ENCODE results near the gene CPSF2. TPM values are rescaled to one million over a fixed set of nuclear protein-coding genes. Genes with fewer than 3 reads are reported as not detected.
A peak's percentile ranks its signal among the peaks of the same experiment; 100 is the strongest.
"Not testable (repeated sequence)": the region's sequence is repeated elsewhere in the genome, so short reads cannot be mapped to it uniquely, and the experiment has no call there.

CPSF2 gene
- total RNA-seq, 2 donors from 2014 or later, result 39.7 to 40.2 TPM

DNA sequence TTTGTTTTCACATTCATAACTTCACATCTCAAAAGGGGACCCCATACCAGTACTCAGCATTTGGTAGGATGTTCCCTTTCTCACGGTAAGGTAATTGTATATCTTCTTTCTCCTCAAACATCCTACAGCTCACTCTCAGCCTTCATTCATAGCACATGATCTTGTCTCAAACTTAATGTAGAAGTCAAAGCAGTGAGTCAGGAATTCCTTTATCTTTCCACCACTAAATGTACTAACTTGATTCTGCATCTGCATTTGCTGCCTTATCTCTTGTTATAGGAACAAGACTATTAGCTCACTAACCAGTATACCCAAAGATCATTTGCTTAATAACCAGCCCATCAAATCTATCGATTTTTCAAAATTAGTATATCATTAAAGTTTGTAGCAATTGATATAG, 22.9 kb downstream of the CPSF2 start:
- intact Hi-C loops (cut with DNase I), result loop anchor here in 1 of 2 donors (10.0 kb wide), 1 partner anchor 310 kb away; no protein-coding TSS in a partner anchor
- no peak for ATAC-seq

DNA sequence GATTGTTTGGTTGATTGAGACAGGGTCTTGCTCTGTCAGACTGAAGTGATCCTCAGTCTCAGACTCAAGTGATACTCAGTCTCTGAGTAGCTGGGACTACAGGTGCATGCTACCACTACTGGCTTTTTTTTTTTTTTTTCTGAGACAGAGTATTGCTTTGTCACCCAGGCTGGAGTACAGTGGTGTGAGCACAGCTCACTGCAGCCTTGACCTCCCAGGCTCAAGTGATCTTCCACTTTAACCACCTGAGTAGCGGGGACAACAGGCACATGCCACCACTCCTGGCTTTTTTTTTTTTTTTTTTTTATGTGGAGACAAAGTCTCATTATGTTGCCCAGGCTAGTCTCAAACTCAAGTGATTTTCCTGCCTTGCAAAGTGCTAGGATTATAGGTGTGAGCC, 31.8 kb downstream of the CPSF2 start:
- intact Hi-C loops (cut with DNase I), result no loop called here
- no peak for ATAC-seq
- DNase-seq, result no peak

More for the DNA sequence above, 22.9 kb downstream of the CPSF2 start:
- DNase-seq, result no peak

DNA sequence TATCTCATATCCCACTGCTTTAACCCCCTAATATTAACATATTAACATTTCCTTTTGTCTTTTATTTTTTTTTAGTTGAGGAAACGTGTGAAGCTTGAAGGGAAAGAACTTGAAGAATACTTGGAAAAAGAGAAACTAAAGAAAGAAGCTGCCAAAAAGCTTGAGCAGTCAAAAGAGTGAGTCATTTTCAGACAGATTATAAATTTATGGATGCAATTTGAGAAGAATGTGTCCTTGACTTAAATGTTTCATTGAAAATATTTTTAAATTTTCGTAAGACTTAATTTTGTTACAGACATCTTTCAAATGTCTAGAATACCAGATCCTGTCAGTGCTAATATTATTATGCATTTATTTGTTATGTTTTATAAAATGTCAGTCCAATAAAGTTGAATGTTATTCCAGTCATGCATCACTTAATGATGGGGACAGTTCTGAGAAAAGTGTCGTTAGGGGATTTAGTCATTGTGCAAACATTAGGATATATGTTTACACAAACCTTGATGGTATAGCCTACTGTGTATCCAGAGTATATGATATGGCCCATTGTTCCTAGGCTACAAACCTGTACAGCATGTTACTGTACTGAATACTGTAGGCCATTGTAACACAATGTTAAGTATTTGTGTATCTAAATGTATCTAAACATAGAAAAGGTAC, 32.6 kb downstream of the CPSF2 start:
- DNase-seq, result no peak
- intact Hi-C loops (cut with DNase I), result no loop called here
- ATAC-seq, result no peak

DNA sequence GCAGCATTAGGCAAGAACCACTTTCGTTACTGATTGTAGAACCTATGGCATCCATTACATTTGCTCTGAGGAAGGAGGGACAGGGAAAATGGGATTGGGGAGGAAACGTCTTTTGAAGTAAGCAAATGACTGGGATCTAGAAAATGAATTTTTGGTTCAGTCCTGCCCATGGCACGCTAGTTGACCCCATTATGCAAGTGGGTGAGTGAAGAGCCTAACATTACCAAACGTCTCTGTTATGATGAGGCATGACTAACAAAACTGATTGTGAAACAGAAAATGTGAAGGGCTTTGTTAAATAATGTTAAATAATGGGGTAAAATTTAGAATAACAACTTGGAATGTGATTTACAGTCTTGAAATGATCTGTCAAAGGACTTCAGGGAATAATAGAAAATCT, 38.9 kb downstream of the CPSF2 start:
- DNase-seq (no peak), ATAC-seq (peak; percentile 63 to 72)
- intact Hi-C loops (cut with DNase I), result no loop called here

GRCh38 chr14:92161521-92161920, 39.8 kb downstream of the CPSF2 start:
- no peak for ATAC-seq
- DNase-seq, result no peak
- intact Hi-C loops (cut with DNase I), result no loop called here

DNA sequence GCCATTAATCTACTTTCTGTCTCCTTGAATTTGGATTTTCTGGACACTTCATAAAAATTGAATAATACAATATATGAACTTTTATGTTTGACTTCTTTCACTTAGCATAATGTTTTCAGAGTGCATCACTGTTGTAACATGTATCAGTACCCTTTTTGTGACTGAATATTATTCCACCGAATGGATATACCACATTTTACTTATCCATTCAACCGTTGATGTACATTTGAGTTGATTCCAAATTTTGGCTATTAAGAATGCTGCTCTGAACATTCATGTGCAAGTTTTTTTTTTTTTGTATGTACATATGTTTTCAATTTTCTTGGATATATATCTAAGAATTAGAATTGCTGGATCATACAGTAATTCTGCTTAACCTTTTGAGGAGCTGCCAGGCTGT, 43.2 kb downstream of the CPSF2 start:
- DNase-seq (no peak), ATAC-seq (no peak)
- intact Hi-C loops (cut with DNase I), result no loop called here

- DNase-seq (no peak), ATAC-seq (no peak)
- intact Hi-C loops (cut with DNase I), result no loop called here
Measured at GRCh38 chr14:92173668-92174067, 51.9 kb downstream of the CPSF2 start.

DNA sequence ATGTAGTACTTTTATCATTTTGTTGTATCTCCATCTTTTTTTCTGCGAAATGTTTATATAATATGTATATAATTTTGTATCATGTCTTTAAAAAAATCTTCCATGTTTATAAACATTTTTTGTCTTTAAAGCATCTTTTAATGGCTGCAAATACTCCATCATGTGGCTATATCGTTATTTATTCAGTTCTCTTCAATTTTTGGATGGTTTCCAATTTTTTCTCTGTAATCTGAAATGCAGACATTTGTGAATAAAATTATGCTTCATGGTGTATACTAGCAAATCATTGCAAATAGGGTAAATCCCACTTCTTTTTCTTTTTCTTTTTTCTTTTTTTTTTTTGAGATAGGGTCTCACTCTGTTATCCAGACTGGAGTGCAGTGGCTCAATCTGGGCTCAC, 54.0 kb downstream of the CPSF2 start:
- no peak for ATAC-seq
- DNase-seq, result no peak
- intact Hi-C loops (cut with DNase I), result no loop called here

DNA sequence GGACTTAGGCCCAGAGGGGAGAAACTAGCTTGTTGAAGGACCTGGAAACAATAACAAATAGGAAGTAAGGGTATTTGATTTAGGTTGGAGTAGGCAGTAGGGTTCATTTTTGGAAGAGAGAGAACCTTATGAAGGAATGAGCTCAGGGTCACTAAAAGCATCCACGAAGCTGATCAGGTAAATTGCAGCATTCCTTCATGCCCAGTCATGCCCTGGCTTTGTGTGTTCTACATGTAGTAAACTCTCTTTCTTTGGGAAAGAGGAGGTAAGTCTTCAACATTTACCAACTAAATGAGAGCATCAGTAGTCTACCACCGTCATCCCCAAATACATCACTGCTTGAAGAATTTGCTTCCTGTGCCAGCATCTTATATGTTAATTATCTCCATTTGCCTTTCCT, 54.7 kb downstream of the CPSF2 start:
- ATAC-seq (no peak), DNase-seq (no peak)
- intact Hi-C loops (cut with DNase I), result no loop called here

DNA sequence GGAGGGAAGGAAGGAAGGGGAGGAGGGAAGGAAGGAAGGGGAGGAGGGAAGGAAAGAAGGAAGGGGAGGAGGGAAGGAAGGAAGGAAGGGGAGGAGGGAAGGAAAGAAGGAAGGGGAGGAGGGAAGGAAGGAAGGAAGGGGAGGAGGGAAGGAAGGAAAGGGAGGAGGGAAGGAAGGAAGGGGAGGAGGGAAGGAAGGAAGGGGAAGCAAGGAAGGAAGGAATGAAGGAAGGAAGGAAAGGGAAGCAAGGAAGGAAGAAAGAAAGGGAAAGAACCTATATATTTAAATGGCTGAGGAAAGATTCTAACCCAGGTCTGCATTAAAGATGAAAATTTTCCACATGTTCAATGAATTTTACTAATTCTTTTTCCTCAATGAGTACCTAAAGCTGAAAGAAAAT, 57.4 kb downstream of the CPSF2 start:
- ATAC-seq; intact Hi-C loops (cut with DNase I); DNase-seq: not testable (repeated sequence)

DNA sequence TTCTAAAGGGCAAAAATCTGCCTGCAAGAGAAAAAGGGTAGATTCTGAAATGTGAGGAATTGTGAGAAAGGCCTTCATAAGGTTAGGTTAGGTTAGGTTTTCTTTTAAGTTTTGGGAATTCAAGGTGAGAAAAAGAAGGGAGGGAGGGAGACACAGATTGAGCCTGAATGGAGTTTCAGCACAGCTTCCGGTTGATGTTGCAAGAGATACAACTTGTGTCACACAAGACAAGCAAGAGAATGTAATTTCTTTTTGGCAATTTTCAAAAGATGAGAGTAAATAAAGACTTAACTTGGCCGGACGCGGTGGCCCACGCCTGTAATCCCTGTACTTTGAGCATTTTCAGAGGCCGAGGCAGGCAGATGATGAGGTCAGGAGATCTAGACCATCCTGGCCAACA, 63.8 kb downstream of the CPSF2 start:
- DNase-seq, result no peak
- ATAC-seq, result no peak
- intact Hi-C loops (cut with DNase I), result no loop called here

DNA sequence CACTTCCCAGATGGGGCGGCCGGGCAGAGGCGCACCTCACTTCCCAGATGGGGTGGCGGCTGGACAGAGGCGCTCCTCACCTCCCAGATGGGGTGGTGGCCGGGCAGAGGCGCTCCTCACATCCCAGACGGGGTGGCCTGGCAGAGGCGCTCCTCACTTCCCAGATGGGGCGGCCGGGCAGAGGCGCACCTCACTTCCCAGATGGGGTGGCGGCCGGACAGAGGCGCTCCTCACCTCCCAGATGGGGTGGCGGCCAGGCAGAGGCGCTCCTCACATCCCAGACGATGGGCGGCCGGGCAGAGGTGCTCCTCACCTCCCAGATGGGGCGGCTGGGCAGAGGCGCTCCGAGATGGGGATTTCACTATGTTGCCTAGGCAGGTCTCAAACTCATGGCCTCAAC, 65.8 kb downstream of the CPSF2 start:
- DNase-seq; intact Hi-C loops (cut with DNase I); ATAC-seq: not testable (repeated sequence)

DNA sequence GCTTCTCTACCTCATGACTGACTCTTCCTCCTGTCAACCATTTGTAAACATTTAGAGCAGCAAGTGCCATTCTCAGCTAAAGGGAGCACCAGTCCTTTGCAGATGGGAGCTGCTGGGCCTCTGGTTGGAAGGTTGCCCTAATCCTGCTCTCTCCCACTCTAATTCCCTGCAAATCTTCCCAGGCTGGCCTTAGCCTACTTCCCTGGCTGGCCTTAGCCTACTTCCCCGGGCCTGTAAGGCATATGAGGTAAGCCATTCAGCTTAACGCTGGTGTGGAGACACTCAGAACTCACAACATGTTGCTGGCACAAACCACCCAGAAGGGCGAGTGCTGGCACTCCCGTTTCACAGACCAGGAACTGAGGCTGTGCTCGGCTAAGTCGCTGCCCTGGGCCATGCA, 69.0 kb downstream of the CPSF2 start:
- intact Hi-C loops (cut with DNase I), result no loop called here
- ATAC-seq (no peak), DNase-seq (no peak)

- DNase-seq, result no peak
- no peak for ATAC-seq
- intact Hi-C loops (cut with DNase I), result no loop called here
Measured at GRCh38 chr14:92198804-92199203, 77.0 kb downstream of the CPSF2 start.

DNA sequence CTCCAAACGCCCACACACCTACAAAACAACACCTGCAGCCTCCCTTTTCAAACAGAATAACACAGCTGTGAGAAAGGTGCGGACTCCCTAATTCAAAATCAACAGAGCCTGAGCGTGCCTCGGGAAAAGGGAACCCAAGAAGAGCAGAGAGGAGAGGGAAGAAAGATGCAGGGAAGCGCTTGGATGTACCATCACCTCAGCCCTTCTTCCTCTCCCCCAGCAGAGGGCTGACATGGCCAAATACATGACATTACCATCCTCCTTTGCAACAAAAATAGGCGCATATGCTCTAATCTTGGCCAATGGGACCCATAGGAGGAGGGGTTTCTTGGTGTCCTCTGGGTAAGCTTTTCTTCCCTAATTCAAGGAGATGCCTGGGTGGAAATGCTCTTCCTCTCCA, 78.0 kb downstream of the CPSF2 start:
- ATAC-seq, result no peak

DNA sequence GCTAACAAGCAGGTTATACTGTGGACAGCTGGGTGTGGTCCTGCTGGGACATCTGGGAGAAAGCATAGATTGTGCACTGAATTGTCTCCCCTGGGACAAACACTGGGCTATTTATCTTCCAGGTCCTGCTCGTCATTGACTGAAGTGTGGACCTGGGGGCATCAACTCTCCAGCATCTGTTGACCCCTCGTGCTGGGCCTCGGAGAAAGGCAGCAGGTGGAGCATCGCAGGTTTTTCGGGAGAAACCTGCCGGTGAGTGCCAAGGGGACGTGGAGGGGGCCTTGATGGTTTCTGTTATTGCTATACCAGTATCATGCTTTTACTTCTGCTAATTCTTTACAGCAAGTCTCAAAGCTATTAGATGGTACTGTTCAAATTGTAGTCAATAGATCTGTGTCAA, 81.3 kb downstream of the CPSF2 start:
- no peak for ATAC-seq
- intact Hi-C loops (cut with DNase I), result no loop called here
- DNase-seq, result no peak

More for the DNA sequence above, 78.0 kb downstream of the CPSF2 start:
- intact Hi-C loops (cut with DNase I), result no loop called here
- DNase-seq, result no peak

- ATAC-seq (no peak), DNase-seq (no peak)
- intact Hi-C loops (cut with DNase I), result no loop called here
Measured at GRCh38 chr14:92204792-92205191, 83.0 kb downstream of the CPSF2 start.

DNA sequence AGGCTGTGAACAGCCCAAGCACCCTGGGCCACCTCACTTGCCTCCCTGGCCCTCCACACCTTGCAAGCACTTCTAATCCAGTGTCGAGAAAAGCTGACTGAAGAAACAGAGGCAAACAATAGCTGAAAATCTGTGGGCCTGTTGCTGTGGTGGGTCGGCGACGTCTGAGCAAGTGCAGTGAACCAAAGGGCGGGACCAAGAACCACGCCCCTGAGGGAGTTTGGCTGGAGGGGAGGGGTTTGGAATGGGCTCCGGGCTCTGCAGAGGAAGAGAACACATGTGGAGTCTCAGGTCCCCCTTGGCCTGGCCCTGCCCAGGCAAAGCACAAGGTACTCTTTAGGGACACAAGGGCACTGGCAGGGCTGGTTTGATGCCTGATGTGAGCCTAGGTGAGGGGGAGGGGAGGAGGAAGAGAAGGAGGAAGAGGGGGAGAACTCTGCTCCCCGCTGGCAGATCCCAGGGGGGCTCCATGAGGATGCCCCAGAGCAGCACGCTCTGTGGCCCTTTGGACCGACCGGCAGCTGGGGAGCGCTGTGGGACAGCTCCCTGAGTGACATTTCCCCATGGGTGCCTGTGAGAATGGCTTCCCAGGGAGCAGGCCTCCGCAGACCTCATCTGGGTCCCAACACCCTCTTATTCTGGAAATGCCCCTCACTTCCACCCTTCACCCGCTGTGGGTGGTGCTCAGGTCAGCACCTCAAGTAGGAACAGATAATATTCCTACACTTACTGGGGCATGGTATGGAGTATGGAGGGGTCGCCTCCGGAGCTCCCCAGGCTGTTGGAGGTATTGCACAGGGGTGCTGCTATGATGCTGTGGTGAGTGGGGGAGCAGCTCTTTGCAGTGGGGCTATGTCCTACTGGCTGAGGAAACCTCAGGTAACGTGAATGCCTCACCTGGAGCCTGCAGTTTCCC, 85.5 kb downstream of the CPSF2 start:
- no peak for DNase-seq
- no peak for ATAC-seq
- intact Hi-C loops (cut with DNase I), result no loop called here

- intact Hi-C loops (cut with DNase I), result no loop called here
- ATAC-seq (no peak), DNase-seq (no peak)
Measured at GRCh38 chr14:92207928-92208265, 86.1 kb downstream of the CPSF2 start.

DNA sequence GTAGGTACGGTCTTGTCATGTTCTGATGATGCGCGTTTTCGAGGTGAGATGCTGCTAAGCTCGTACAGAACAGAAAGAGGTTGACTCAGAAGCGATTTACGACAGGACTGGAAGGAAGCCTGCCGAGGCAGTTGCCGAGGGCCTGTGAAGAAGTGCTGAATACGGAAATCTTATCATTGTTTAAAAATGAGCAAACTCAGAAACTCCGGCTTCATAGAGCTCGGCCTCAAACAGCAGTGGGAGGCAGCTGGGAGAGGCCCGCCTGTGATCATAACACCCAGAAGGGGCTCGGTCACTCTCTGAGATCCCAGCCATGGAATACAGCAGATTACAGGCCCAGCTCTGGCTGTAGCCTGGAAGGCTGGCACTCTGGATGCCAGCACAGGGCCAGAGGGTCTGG, 87.4 kb downstream of the CPSF2 start:
- no peak for ATAC-seq

DNA sequence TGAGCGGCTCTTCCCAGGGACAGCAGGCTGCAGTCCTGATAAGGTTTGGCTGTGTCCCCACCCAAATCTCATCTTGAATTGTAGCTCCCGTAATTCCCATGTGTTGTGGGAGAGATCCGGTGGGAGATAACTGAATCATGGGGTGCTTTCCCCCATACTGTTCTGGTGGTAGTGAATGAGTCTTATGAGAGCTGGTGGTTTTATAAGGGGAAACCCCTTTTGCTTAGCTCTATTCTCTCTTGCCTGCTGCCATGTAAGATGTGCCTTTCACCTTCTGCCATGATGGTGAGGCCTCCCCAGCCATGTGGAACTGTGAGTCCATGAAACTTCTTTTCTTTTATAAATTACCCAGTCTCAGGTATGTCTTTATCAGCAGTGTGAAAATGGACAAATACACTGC, 91.4 kb downstream of the CPSF2 start:
- ATAC-seq; DNase-seq; intact Hi-C loops (cut with DNase I): not testable (repeated sequence)

More for the DNA sequence above, 87.4 kb downstream of the CPSF2 start:
- intact Hi-C loops (cut with DNase I), result no loop called here
- no peak for DNase-seq
